ENCODE data around the gene P2RY6.

The P2RY6 gene

GRCh38 chr11:73236205-73236765 is 35.9 kb upstream of the P2RY6 start:
- DNase-seq (ENCODE audit: extremely low spot score, insufficient read length, low read depth): no peak
- FAIRE-seq: no peak

GRCh38 chr11:73236854-73237253 is 35.3 kb upstream of the P2RY6 start:
- DNase-seq (ENCODE audit: extremely low spot score, insufficient read length, low read depth): no peak
- peak; percentile 59 for FAIRE-seq

- DNase-seq (ENCODE audit: extremely low spot score, insufficient read length, low read depth) (no peak), FAIRE-seq (no peak)
Observed at GRCh38 chr11:73237471-73238290, 34.5 kb upstream of the P2RY6 start.

GRCh38 chr11:73239111-73239521 is 33.0 kb upstream of the P2RY6 start:
- FAIRE-seq: no peak
- DNase-seq (ENCODE audit: extremely low spot score, insufficient read length, low read depth): no peak

- FAIRE-seq (no peak), DNase-seq (ENCODE audit: extremely low spot score, insufficient read length, low read depth) (no peak)
Observed at GRCh38 chr11:73239571-73240189, 32.5 kb upstream of the P2RY6 start.

- FAIRE-seq: no peak
Observed at GRCh38 chr11:73240190-73240781, 31.9 kb upstream of the P2RY6 start.

GRCh38 chr11:73241300-73241699 is 30.8 kb upstream of the P2RY6 start:
- DNase-seq (ENCODE audit: extremely low spot score, insufficient read length, low read depth) (no peak), FAIRE-seq (no peak)

More at GRCh38 chr11:73240190-73240781, 31.9 kb upstream of the P2RY6 start:
- no peak for DNase-seq (ENCODE audit: extremely low spot score, insufficient read length, low read depth)

GRCh38 chr11:73242251-73243092 is 29.7 kb upstream of the P2RY6 start:
- peak; percentile 69 for FAIRE-seq
- peak; percentile 72 for DNase-seq (ENCODE audit: extremely low spot score, insufficient read length, low read depth)

GRCh38 chr11:73243093-73243485 is 29.0 kb upstream of the P2RY6 start:
- DNase-seq (ENCODE audit: extremely low spot score, insufficient read length, low read depth) (no peak), FAIRE-seq (no peak)

- no peak for DNase-seq (ENCODE audit: extremely low spot score, insufficient read length, low read depth)
- FAIRE-seq: no peak
Observed at GRCh38 chr11:73244589-73245240, 27.4 kb upstream of the P2RY6 start.

GRCh38 chr11:73245461-73245860 is 26.7 kb upstream of the P2RY6 start:
- FAIRE-seq: no peak

GRCh38 chr11:73246303-73246702 is 25.8 kb upstream of the P2RY6 start:
- FAIRE-seq: no peak
- DNase-seq (ENCODE audit: extremely low spot score, insufficient read length, low read depth): no peak

More at GRCh38 chr11:73245461-73245860, 26.7 kb upstream of the P2RY6 start:
- no peak for DNase-seq (ENCODE audit: extremely low spot score, insufficient read length, low read depth)

GRCh38 chr11:73248526-73249185 is 23.5 kb upstream of the P2RY6 start:
- DNase-seq (ENCODE audit: extremely low spot score, insufficient read length, low read depth) (no peak), FAIRE-seq (no peak)

- DNase-seq (ENCODE audit: extremely low spot score, insufficient read length, low read depth) (no peak), FAIRE-seq (no peak)
Observed at GRCh38 chr11:73249304-73249703, 22.8 kb upstream of the P2RY6 start.

GRCh38 chr11:73249853-73250783 is 22.0 kb upstream of the P2RY6 start:
- no peak for DNase-seq (ENCODE audit: extremely low spot score, insufficient read length, low read depth)
- no peak for FAIRE-seq

GRCh38 chr11:73252577-73253191 is 19.5 kb upstream of the P2RY6 start:
- no peak for FAIRE-seq

GRCh38 chr11:73257342-73258103 is 14.6 kb upstream of the P2RY6 start:
- no peak for FAIRE-seq
- no peak for DNase-seq (ENCODE audit: extremely low spot score, insufficient read length, low read depth)

More at GRCh38 chr11:73252577-73253191, 19.5 kb upstream of the P2RY6 start:
- no peak for DNase-seq (ENCODE audit: extremely low spot score, insufficient read length, low read depth)

All from GM18507 (cell line).